H1 (cell line): ENCODE measurements around the gene CIB4. TPM values are rescaled to one million over a fixed set of nuclear protein-coding genes. Genes with fewer than 3 reads are reported as not detected.
A peak's percentile ranks its signal among the peaks of the same experiment; 100 is the strongest.

Source experiments
- CTCF ChIA-PET: fragments of 300-600 bp; sonication (Branson Sonifier 250); formaldehyde crosslinking; loops from one replicate; lab custom pipeline; 2021; ENCODE audit not compliant: partially characterized antibody; lab: Charles Lee
- POLR2A ChIA-PET: fragments of 300-600 bp; sonication (Branson Sonifier 250); formaldehyde crosslinking; loops from one replicate; lab custom pipeline; 2021; ENCODE audit warnings: inconsistent platforms; ENCODE audit not compliant: partially characterized antibody; lab: Charles Lee
- DNase-seq, 2 experiments: peaks; one replicate each; pipeline versions ENCODE4 v3.0.0 to v3.0.0-alpha.2; 2010 to 2022; ENCODE audit warnings: low spot score in 2 of 2, low read depth in 1 of 2, mixed read lengths in 1 of 2
- FAIRE-seq: peaks from 2 replicates; lab custom pipeline; 2011; peaks lifted over from hg19 to GRCh38; lab: Jason Lieb, UNC
- H2AFZ ChIP-seq: 2 replicates; pipeline ENCODE4 v1.8.1; 2012; ENCODE audit warnings: low read length, inconsistent platforms
- H2AK5ac ChIP-seq: 2 replicates; pipeline ENCODE4 v1.6.1; 2013; ENCODE audit warnings: low read depth, low read length
- H2BK120ac ChIP-seq: replicated peaks from 2 replicates; pipeline ENCODE3; 2013; ENCODE audit warnings: low read depth, low read length, inconsistent platforms
- H2BK12ac ChIP-seq: 2 replicates; pipeline ENCODE4 v1.6.1; 2013; ENCODE audit warnings: low read depth, low read length
- H2BK15ac ChIP-seq: 2 replicates; pipeline ENCODE4 v1.6.1; 2013; ENCODE audit warnings: low read length
- H2BK20ac ChIP-seq: 2 replicates; pipeline ENCODE4 v1.6.1; 2013; ENCODE audit warnings: low read length
- H2BK5ac ChIP-seq: 2 replicates; pipeline ENCODE4 v1.6.1; 2013; ENCODE audit warnings: low read depth, low read length
- H3K14ac ChIP-seq: 2 replicates; pipeline ENCODE4 v1.6.1; 2013; ENCODE audit warnings: inconsistent platforms; ENCODE audit not compliant: insufficient read length
- H3K18ac ChIP-seq: 2 replicates; pipeline ENCODE4 v1.6.1; 2013; ENCODE audit warnings: low read length; ENCODE audit errors: extremely low read depth
- H3K23ac ChIP-seq: 2 replicates; pipeline ENCODE4 v1.6.1; 2013; ENCODE audit warnings: inconsistent platforms; ENCODE audit not compliant: insufficient read length
- H3K23me2 ChIP-seq: 2 replicates; pipeline ENCODE4 v1.6.1; 2013; ENCODE audit warnings: low read depth, low read length
- H3K27ac ChIP-seq: 2 replicates; pipeline ENCODE4 v1.6.1; 2011; ENCODE audit warnings: low read depth, low read length, inconsistent platforms
- H3K27me3 ChIP-seq, 4 experiments: replicated peaks in 1 of 4; 1 replicate in 1 of 4; 2 replicates in 3 of 4; pipeline versions ENCODE4 v1.6.1 to v1.8.1; 2011 to 2013; ENCODE audit warnings: low read length in 3 of 4, mild to moderate bottlenecking in 3 of 4, inconsistent platforms in 2 of 4, mixed read lengths in 2 of 4, moderate library complexity in 1 of 4; ENCODE audit not compliant: control insufficient read depth in 3 of 4, insufficient read depth in 3 of 4; ENCODE audit errors: extremely low read depth in 1 of 4
- H3K36me3 ChIP-seq, 4 experiments: 2 replicates each; pipeline versions ENCODE4 v1.6.1 to v1.8.1; 2011 to 2013; ENCODE audit warnings: mild to moderate bottlenecking in 4 of 4, low read length in 3 of 4, moderate library complexity in 2 of 4, control low read depth in 1 of 4, inconsistent platforms in 1 of 4; ENCODE audit not compliant: insufficient read depth in 4 of 4, control insufficient read depth in 2 of 4
- H3K4ac ChIP-seq: replicated peaks from 2 replicates; pipeline ENCODE3; 2013; ENCODE audit warnings: low read length, low read depth, mixed read lengths, inconsistent platforms; ENCODE audit not compliant: insufficient read length
- H3K4me1 ChIP-seq, 4 experiments: replicated peaks in 1 of 4; 1 replicate in 1 of 4; 2 replicates in 3 of 4; pipeline versions ENCODE4 v1.6.1 to v1.8.1; 2011 to 2013; ENCODE audit warnings: low read length in 3 of 4, inconsistent platforms in 2 of 4, mixed read lengths in 1 of 4; ENCODE audit not compliant: insufficient read depth in 4 of 4, control insufficient read depth in 3 of 4
- H3K4me2 ChIP-seq, 2 experiments: 2 replicates each; pipeline versions ENCODE4 v1.6.1 to v1.8.1; 2011 to 2013; ENCODE audit warnings: low read depth in 2 of 2, low read length in 2 of 2, control low read depth in 1 of 2, inconsistent platforms in 1 of 2, mild to moderate bottlenecking in 1 of 2; ENCODE audit not compliant: insufficient read depth in 1 of 2
- H3K4me3 ChIP-seq, 4 experiments: fragments of 200-600, 300-600 bp in 1 of 4; sonication (generic), shearing (Covaris generic), sonication (Bioruptor Twin) in 1 of 4; 2 replicates each; pipeline versions ENCODE4 v1.5.1 to v1.8.1; 2011 to 2016; ENCODE audit warnings: low read length in 4 of 4, low read depth in 3 of 4, control low read depth in 2 of 4, inconsistent platforms in 2 of 4, mild to moderate bottlenecking in 2 of 4, mixed read lengths in 1 of 4, moderate library complexity in 1 of 4; ENCODE audit not compliant: insufficient read depth in 2 of 4; ENCODE audit errors: extremely low read depth in 1 of 4
- H3K56ac ChIP-seq: replicated peaks from 2 replicates; pipeline ENCODE3; 2013; ENCODE audit warnings: low read depth, mild to moderate bottlenecking, mixed read lengths, low read length, inconsistent platforms; ENCODE audit not compliant: insufficient read length
- H3K79me1 ChIP-seq: 2 replicates; pipeline ENCODE4 v1.6.1; 2013; ENCODE audit warnings: low read depth, low read length, control low read depth
- H3K79me2 ChIP-seq, 2 experiments: 2 replicates each; pipeline versions ENCODE4 v1.6.1 to v1.8.1; 2012 to 2013; ENCODE audit warnings: low read length in 2 of 2, mild to moderate bottlenecking in 2 of 2, inconsistent platforms in 1 of 2; ENCODE audit not compliant: insufficient read depth in 2 of 2, control insufficient read depth in 1 of 2
- H3K9ac ChIP-seq, 4 experiments: replicated peaks in 1 of 4; 1 replicate in 1 of 4; 2 replicates in 3 of 4; pipeline versions ENCODE4 v1.6.1 to v1.8.1; 2011 to 2013; ENCODE audit warnings: low read depth in 3 of 4, low read length in 3 of 4, control low read depth in 2 of 4, mild to moderate bottlenecking in 2 of 4, moderate library complexity in 2 of 4, inconsistent platforms in 1 of 4; ENCODE audit errors: extremely low read depth in 1 of 4
- H3K9me3 ChIP-seq, 2 experiments: 2 replicates each; pipeline versions ENCODE4 v1.6.1 to v1.8.1; 2012 to 2013; ENCODE audit warnings: mild to moderate bottlenecking in 2 of 2, moderate library complexity in 2 of 2, control low read depth in 1 of 2, inconsistent platforms in 1 of 2, low read depth in 1 of 2, low read length in 1 of 2, mixed read lengths in 1 of 2; ENCODE audit not compliant: insufficient read depth in 2 of 2
- H4K20me1 ChIP-seq, 2 experiments: replicated peaks in 1 of 2; 2 replicates each; pipeline versions ENCODE3 to v1.8.1; 2011 to 2013; ENCODE audit warnings: inconsistent platforms in 2 of 2, low read length in 2 of 2, mild to moderate bottlenecking in 1 of 2; ENCODE audit not compliant: insufficient read depth in 2 of 2, control insufficient read depth in 1 of 2
- H4K5ac ChIP-seq: 2 replicates; pipeline ENCODE4 v1.6.1; 2013; ENCODE audit warnings: low read length, low read depth, mixed read lengths, inconsistent platforms; ENCODE audit not compliant: insufficient read length
- H4K8ac ChIP-seq: 2 replicates; pipeline ENCODE4 v1.8.0; 2013; ENCODE audit warnings: mild to moderate bottlenecking, moderate library complexity, low read length, inconsistent platforms; ENCODE audit not compliant: insufficient read depth; ENCODE audit errors: extremely low read depth
- H4K91ac ChIP-seq: replicated peaks from 2 replicates; pipeline ENCODE3; 2013; ENCODE audit warnings: low read length, mixed read lengths, inconsistent platforms; ENCODE audit not compliant: insufficient read length
- YY1 ChIP-seq: IDR thresholded peaks from 2 replicates; pipeline ENCODE4 v1.6.1; 2011; ENCODE audit warnings: low read depth, mild to moderate bottlenecking, low read length
- WGBS, 2 experiments: shearing (Covaris generic) in 1 of 2; methylation state at CpG; one replicate each; pipeline versions ENCODE4 v1.1.6 to v1.1.7; 2013 to 2015; ENCODE audit warnings: low lambda C conversion rate in 2 of 2, mixed read lengths in 2 of 2, inconsistent platforms in 1 of 2, low coverage in 1 of 2, missing lambda C conversion rate in 1 of 2; ENCODE audit not compliant: insufficient replicate concordance in 2 of 2, insufficient coverage in 1 of 2, insufficient read length in 1 of 2; ENCODE audit errors: extremely low coverage in 1 of 2, missing lambda C conversion rate in 1 of 2; 5-methylcytosine and 5-hydroxymethylcytosine counted together
- polyA plus RNA-seq, 7 experiments: library from polyadenylated mRNA; depleted of rRNA in 3 of 7; stranded (reverse) in 5 of 7; unstranded in 2 of 7; fragments of >200 nt in 5 of 7; fragments of 200-250 nt in 2 of 7; gene quantifications; 1 replicate in 5 of 7; 2 replicates in 1 of 7; 4 replicates in 1 of 7; pipeline versions ENCODE4 v1.2.1 to v1.2.3, GENCODE V29; 2011 to 2013; ENCODE audit warnings: missing spikeins in 2 of 7, mixed read lengths in 2 of 7
- total RNA-seq: library from RNA; stranded (reverse); fragmentation: NEBNext Ultra II Directional; extraction: Animal tissue kit (Norgen Biotek cat#: 25700); gene quantifications from 2 replicates; pipeline ENCODE4 v1.2.1, GENCODE V29; 2021

Gene CIB4
- total and polyA plus RNA-seq, 2 of the 8 experiments (the other 6 are each of a cell fraction or from before 2014, with no cell fraction given), result not detected

DNA sequence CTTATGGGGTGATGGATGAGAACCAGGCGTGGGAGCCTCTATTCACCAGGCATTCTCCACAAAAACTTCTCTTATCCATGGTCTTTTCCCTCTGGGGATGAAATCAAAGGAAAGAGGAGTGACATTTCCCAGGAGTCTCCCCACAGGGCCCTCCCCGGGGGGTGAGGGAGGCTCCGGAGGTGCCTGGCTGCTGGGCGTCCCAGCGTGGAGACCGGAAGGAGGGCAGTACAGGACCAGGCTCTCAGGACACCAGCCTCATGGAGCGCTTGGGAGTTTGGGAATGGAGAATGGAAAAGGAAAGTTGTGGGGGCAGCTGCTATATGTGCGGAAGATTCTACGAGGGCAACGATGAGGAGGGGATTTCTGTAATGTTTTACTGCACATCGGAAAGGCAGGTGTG is 22.1 kb downstream of the CIB4 start:
- peak in 1 of 2 experiments; percentile 33 for DNase-seq
- Histone ChIP-seq H2AFZ (no peak overlapping the region), H2BK120ac (no peak overlapping the region), H3K36me3 (no peaks in the 10 kb centered on the region), H2BK5ac (no peak overlapping the region), H4K91ac (no peak overlapping the region), H2BK20ac (no peak overlapping the region), H4K5ac (no peak overlapping the region), H3K9me3 (no peaks in the 10 kb centered on the region), H4K20me1 (no peaks in the 10 kb centered on the region), H3K4me1 (peaks cover 0 to 10% (median 0%) of the 10 kb centered on the region in 4 experiments; a peak in 3 of 7 replicates), H4K8ac (no peak overlapping the region), H3K4ac (no peak overlapping the region), H3K27ac (no peak overlapping the region), H3K18ac (no peak overlapping the region), H3K14ac (no peak overlapping the region), H2AK5ac (no peak overlapping the region), H3K56ac (no peak overlapping the region), H3K9ac (no peak overlapping the region), H3K79me2 (no peaks in the 10 kb centered on the region), H3K27me3 (no peaks in the 10 kb centered on the region; a peak in 2 of 7 replicates), H3K23ac (no peak overlapping the region), H3K4me3 (no peak overlapping the region), H3K79me1 (no peaks in the 10 kb centered on the region), H3K23me2 (no peaks in the 10 kb centered on the region), H2BK12ac (no peak overlapping the region), H3K4me2 (no peak overlapping the region), H2BK15ac (no peak overlapping the region)
- no peak for FAIRE-seq
- TF ChIP-seq YY1, result no peak
- WGBS, 2 experiments, result 90% methylated on average over 10 of the region's 11 CpGs; no CpG with 5 or more reads in 1 of the 2 experiments
- ChIA-PET POLR2A (no interaction called here), CTCF (interaction anchor here (1.3 to 17.4 kb wide), 2 partner anchors 18 to 123 kb away, joined by 3 to 367 read pairs; no protein-coding TSS in a partner anchor)
